Mesodermal cell (in vitro differentiated cells): ENCODE data around the gene PATE4. TPM values are rescaled to one million over a fixed set of nuclear protein-coding genes. Genes with fewer than 3 reads are reported as not detected.

Experiments
- H3K27ac ChIP-seq: 2 replicates; pipeline ENCODE4 v1.7.0; 2013; ENCODE audit warnings: mild to moderate bottlenecking, low read depth, low read length, moderate library complexity; ENCODE audit not compliant: severe bottlenecking
- H3K36me3 ChIP-seq: 2 replicates; pipeline ENCODE4 v1.7.1; 2013; ENCODE audit warnings: mild to moderate bottlenecking, low read length, moderate library complexity; ENCODE audit not compliant: control insufficient read depth, insufficient read depth
- H3K4me1 ChIP-seq: one replicate; pipeline ENCODE4 v1.7.1; 2013; ENCODE audit warnings: mild to moderate bottlenecking, low read length; ENCODE audit not compliant: insufficient read depth, control insufficient read depth, poor library complexity, severe bottlenecking
- H3K4me3 ChIP-seq: 2 replicates; pipeline ENCODE4 v1.7.0; 2013; ENCODE audit warnings: low read length, control low read depth, mild to moderate bottlenecking; ENCODE audit not compliant: insufficient read depth, poor library complexity, severe bottlenecking; ENCODE audit errors: extremely low read depth
- H3K9me3 ChIP-seq: 2 replicates; pipeline ENCODE4 v1.7.1; 2013; ENCODE audit warnings: mild to moderate bottlenecking, low read length, moderate library complexity; ENCODE audit not compliant: control insufficient read depth
- WGBS, 2 experiments: methylation state at CpG; one replicate each; pipeline ENCODE4 v1.1.5; 2013; ENCODE audit warnings: missing lambda C conversion rate in 2 of 2; ENCODE audit not compliant: insufficient coverage in 2 of 2; 5-methylcytosine and 5-hydroxymethylcytosine counted together
- polyA plus RNA-seq, 2 experiments: library from polyadenylated mRNA; stranded (reverse); fragments of 50-300 nt; gene quantifications; one replicate each; pipeline ENCODE4 v1.2.3, GENCODE V29; 2013

The PATE4 gene, protein sequence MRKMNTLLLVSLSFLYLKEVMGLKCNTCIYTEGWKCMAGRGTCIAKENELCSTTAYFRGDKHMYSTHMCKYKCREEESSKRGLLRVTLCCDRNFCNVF
- not detected for polyA plus RNA-seq (2013, experiment 1 of 2)
- not detected for polyA plus RNA-seq (2013, experiment 2 of 2)

GRCh38 chr11:125833016-125833415 is at the start of gene PATE4:
Gene PATE4 (plus strand): TSS chr11:125833316. CDS start chr11:125833360, 44 bp downstream.
- Histone ChIP-seq H3K4me1 (no peaks in the 10 kb centered on the region), H3K27ac (no peak within 1 kb of the TSS), H3K9me3 (no peaks in the 10 kb centered on the region), H3K36me3 (no peaks in the 10 kb centered on the region), H3K4me3 (no peak within 1 kb of the TSS)
- 52% methylated on average over 3 of the region's 3 CpGs; no CpG with 5 or more reads in 1 of the 2 experiments for WGBS, 2 experiments

DNA sequence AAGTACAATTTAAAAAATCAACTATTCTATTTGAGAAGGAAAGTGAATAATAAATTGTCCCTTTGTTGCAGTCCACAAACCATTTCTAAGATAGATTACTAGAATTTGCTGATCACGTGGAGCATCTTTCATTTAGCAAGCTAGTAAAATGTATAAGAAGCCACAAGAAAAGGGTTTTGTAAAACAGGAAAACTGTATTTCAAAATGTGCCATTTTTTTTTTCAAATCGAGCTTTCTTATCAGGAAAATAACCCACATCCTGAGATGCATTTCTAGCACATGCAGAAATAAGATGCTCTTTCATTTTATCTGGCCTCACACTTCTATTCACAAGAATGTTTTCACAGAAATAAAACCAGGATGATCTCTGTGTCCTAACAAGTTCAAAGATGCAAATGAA is 48.4 kb upstream of the PATE4 start:
- Histone ChIP-seq H3K36me3 (no peaks in the 10 kb centered on the region), H3K27ac (no peak overlapping the region), H3K9me3 (no peaks in the 10 kb centered on the region), H3K4me1 (no peaks in the 10 kb centered on the region), H3K4me3 (no peak overlapping the region)
- WGBS, 2 experiments: 20 to 38% methylated on average over 1 of the region's 2 CpGs

DNA sequence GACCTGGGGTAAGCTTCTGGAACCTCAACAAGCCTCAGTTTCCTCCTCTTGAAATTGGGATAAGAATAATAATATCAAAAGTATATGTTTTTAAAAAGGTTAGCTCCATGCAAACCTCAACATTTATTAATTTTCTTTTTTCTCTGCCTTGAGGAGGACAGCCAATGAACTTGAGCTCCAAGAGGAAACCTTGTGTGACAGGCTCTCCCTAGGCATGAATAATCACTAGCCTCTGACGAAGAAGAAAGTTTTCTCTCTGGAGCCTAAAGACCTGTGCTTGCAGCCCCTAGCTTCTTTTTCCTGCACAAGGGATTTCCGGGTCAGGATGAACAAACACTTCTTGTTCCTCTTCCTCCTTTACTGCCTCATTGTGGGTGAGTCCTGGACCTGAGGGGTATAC is 45.3 kb upstream of the PATE4 start, which contains the start of gene PATE3:
TSS of gene PATE3 (plus strand) at position 301 of the 400 bp plus-strand sequence. CDS start at position 326, 25 bp downstream.
- Histone ChIP-seq H3K4me1 (no peaks in the 10 kb centered on the region), H3K4me3 (no peak within 1 kb of the TSS), H3K9me3 (no peaks in the 10 kb centered on the region), H3K27ac (no peak within 1 kb of the TSS), H3K36me3 (no peaks in the 10 kb centered on the region)
- 60 to 82% methylated on average over 1 of the region's 2 CpGs for WGBS, 2 experiments

- no peak overlapping the region for H3K4me3 ChIP-seq
- no peaks in the 10 kb centered on the region for H3K4me1 ChIP-seq
- peaks cover 3% of the 10 kb centered on the region for H3K9me3 ChIP-seq
- H3K27ac ChIP-seq: no peak overlapping the region
- H3K36me3 ChIP-seq: no peaks in the 10 kb centered on the region
- WGBS, 2 experiments: 97 to 100% methylated on average over 2 of the region's 4 CpGs
Measured at GRCh38 chr11:125790825-125791224, 42.3 kb upstream of the PATE4 start.

DNA sequence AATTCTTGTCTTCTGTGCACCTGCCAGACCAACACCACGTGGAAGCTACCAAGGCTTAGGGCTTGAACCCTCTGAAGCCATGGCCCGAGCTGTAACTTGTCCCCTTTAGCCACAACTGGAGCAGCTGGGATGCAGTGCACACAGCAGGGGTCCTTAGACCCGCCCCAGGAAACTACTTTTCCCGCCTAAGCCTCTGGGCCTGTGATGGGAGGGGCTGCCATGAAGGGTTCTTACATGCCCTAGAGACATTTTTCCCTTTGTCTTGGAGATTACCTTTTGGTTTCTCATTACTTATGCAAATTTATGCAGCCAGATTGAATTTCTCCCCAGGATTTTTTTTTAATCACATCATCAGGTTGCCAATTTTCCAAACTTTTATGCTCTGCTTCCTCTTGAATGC is 35.5 kb upstream of the PATE4 start:
- no peak overlapping the region for H3K4me3 ChIP-seq

DNA sequence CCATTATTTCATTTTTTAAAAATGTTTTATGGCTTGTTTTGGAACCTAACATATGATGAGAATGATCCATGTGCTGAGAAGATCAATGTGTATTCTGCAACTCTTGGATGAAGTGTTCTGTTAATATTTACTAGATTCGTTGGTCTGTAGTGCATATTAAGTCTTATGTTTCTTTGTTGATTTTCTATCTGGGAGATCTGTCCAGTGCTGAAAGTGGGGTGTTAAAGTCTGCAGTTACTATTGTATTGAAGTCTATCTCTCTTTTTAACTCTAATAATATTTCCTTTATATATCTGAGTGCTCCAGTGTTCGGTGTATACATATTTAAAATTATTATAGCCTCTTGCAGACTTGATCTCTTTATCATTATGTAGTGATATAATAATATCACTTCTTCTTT is 33.3 kb upstream of the PATE4 start:
- WGBS, 2 experiments: no CpG with 5 or more reads among the region's 2 CpGs

More for the DNA sequence above, 35.5 kb upstream of the PATE4 start:
- Histone ChIP-seq H3K27ac (no peak overlapping the region), H3K9me3 (peaks cover 3% of the 10 kb centered on the region), H3K36me3 (no peaks in the 10 kb centered on the region), H3K4me1 (no peaks in the 10 kb centered on the region)
- WGBS, 2 experiments: 42 to 47% methylated on average over 3 of the region's 4 CpGs

DNA sequence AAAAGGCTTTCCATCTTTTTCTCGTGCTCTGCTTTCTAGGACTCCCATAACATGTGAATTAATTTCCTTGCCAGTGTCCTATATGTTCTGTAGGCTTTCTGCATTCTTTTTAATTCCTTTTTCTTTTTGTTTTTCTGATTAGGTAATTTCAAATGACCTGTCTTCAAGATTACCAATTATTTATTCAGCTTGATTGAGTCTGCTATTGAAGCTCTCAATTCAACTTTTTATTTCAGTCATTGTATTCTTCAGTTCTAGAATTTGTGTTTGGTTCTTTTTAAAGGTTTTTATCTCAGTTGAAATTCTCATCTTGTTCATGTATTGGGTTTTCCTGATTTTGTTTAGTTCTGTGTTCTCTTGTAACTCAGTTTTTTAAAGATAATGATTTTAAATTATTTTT is 30.7 kb upstream of the PATE4 start:
- H3K27ac ChIP-seq: no peak overlapping the region
- H3K36me3 ChIP-seq: no peaks in the 10 kb centered on the region
- WGBS, 2 experiments: no CpG with 5 or more reads among the region's 1 CpG
- no peaks in the 10 kb centered on the region for H3K4me1 ChIP-seq
- no peak overlapping the region for H3K4me3 ChIP-seq
- H3K9me3 ChIP-seq: peaks cover 4% of the 10 kb centered on the region

More for the DNA sequence above, 33.3 kb upstream of the PATE4 start:
- H3K36me3 ChIP-seq: no peaks in the 10 kb centered on the region
- no peak overlapping the region for H3K27ac ChIP-seq
- H3K9me3 ChIP-seq: peaks cover 4% of the 10 kb centered on the region
- H3K4me3 ChIP-seq: no peak overlapping the region
- H3K4me1 ChIP-seq: no peaks in the 10 kb centered on the region

DNA sequence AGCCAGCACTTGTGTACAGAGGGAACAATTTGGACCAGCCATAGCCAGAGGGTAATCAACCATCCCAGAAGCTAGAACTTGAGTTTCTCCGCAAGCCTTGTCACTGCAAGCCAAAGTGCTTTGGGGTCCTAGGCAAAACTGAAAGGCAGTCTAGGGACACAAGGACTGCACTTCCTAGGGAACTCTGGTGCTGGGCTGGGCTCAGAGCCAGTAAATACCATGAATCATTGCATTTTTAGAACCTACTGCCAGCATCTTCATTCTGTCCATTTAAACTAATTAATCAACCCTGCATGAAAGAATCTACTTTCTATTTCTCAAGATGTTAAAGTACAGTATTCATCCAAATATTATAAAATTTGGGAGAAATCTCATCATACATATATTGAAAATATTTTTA is 25.2 kb upstream of the PATE4 start:
- Histone ChIP-seq H3K27ac (no peak overlapping the region), H3K36me3 (no peaks in the 10 kb centered on the region), H3K4me1 (no peaks in the 10 kb centered on the region), H3K9me3 (peaks cover 2% of the 10 kb centered on the region), H3K4me3 (no peak overlapping the region)
- 82 to 89% methylated on average over 1 of the region's 1 CpG for WGBS, 2 experiments

DNA sequence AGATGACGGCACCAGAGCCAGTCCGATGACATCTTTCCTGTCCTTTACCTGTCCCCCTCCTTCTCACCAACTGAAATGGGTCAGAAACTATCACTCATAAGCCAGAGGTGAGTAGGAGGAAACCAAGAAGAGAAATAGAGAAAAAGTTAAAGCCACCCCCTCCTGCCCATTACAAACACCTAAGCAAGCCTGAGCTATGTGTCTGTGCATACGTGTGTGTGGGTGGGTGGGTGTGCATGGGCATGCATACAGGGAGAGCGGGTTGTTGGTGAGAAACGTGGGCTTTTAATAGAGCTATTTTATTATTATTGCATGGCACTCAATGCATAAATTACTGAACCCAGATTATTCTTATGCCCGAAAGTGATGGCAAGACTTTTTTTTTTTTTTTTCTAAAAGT is 2.6 kb downstream of the PATE4 start:
- H3K36me3 ChIP-seq: no peaks in the 10 kb centered on the region
- no peak overlapping the region for H3K4me3 ChIP-seq
- WGBS, 2 experiments: no CpG with 5 or more reads among the region's 6 CpGs
- no peaks in the 10 kb centered on the region for H3K9me3 ChIP-seq
- H3K4me1 ChIP-seq: no peaks in the 10 kb centered on the region
- no peak overlapping the region for H3K27ac ChIP-seq

GRCh38 chr11:125842321-125842948 is 9.3 kb downstream of the PATE4 start:
- Histone ChIP-seq H3K4me3 (no peak overlapping the region), H3K36me3 (no peaks in the 10 kb centered on the region), H3K27ac (no peak overlapping the region), H3K9me3 (peaks cover 20% of the 10 kb centered on the region), H3K4me1 (no peaks in the 10 kb centered on the region)
- 50 to 73% methylated on average over 1 of the region's 3 CpGs for WGBS, 2 experiments

DNA sequence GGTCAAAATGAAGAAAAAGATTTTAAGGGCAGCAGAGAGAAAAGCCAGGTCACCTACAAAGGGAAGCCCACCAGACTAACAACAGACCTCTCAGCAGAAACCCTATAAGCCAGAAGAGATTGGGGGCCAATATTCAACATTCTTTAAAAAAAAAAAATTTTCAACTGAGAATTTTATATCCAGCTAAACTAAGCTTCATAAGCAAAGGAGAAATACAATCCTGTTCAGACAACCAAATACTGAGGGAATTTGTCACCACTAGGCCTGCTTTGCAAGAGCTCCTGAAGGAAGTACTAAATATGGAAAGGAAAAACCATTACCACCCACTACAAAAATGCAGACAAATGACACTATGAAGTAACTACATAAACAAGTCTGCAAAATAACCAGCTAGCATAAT is 13.1 kb downstream of the PATE4 start:
- H3K36me3 ChIP-seq: no peaks in the 10 kb centered on the region
- H3K4me3 ChIP-seq: no peak overlapping the region
- peaks cover 20% of the 10 kb centered on the region for H3K9me3 ChIP-seq
- no peaks in the 10 kb centered on the region for H3K4me1 ChIP-seq
- H3K27ac ChIP-seq: no peak overlapping the region
